B cell (primary cell): ENCODE results near the gene SUGP1. TPM values are rescaled to one million over a fixed set of nuclear protein-coding genes. Genes with fewer than 3 reads are reported as not detected.
A peak's percentile ranks its signal among the peaks of the same experiment; 100 is the strongest.

Experiments
- ATAC-seq: fragments of 200-7000 bp; cut with Tn5 transposase; one replicate; pipeline ENCODE4 v1.10.0; 2021; ENCODE audit warnings: low read depth, mild to moderate bottlenecking, moderate number of reproducible peaks, moderate library complexity
- CTCF ChIA-PET: fragments of 350-600 bp; sonication (Branson Sonifier 250); formaldehyde crosslinking; loops from one replicate; lab custom pipeline; 2021; ENCODE audit warnings: antibody characterized with exemption, inconsistent platforms; lab: Charles Lee
- POLR2A ChIA-PET: fragments of 350-600 bp; sonication (Branson Sonifier 250); formaldehyde crosslinking; loops from one replicate; lab custom pipeline; 2021; ENCODE audit warnings: antibody characterized with exemption; lab: Charles Lee
- DNase-seq: peaks from one replicate; pipeline ENCODE4 v3.0.0; 2013
- H2AFZ ChIP-seq: 2 replicates; pipeline ENCODE4 v1.6.1; 2012; ENCODE audit warnings: mild to moderate bottlenecking, low read depth, low read length; ENCODE audit not compliant: insufficient read depth, poor library complexity, severe bottlenecking
- H3K27ac ChIP-seq, 2 donors: 1 replicate in 1 of 2; 2 replicates in 1 of 2; pipeline ENCODE4 v1.5.1; 2012 to 2013; ENCODE audit warnings: low read length in 2 of 2, mild to moderate bottlenecking in 2 of 2, moderate library complexity in 1 of 2
- H3K27me3 ChIP-seq, 4 experiments: fragments of 200-600 bp in 1 of 4; sonication (generic) in 1 of 4; replicated peaks in 1 of 4; 1 replicate in 2 of 4; 2 replicates in 2 of 4; pipeline versions ENCODE4 v1.6.1 to v1.7.0; 2013 to 2016; ENCODE audit warnings: low read length in 3 of 4, mild to moderate bottlenecking in 2 of 4, mixed read lengths in 1 of 4, moderate library complexity in 1 of 4; ENCODE audit not compliant: insufficient read depth in 4 of 4, control insufficient read depth in 3 of 4; ENCODE audit errors: control extremely low read depth in 1 of 4
- H3K36me3 ChIP-seq, 2 experiments: replicated peaks in 1 of 2; 1 replicate in 1 of 2; 2 replicates in 1 of 2; pipeline versions ENCODE4 v1.6.1 to v1.7.1; 2013; ENCODE audit warnings: low read length in 1 of 2; ENCODE audit not compliant: insufficient read depth in 2 of 2, control insufficient read depth in 1 of 2; ENCODE audit errors: control extremely low read depth in 1 of 2, extremely low read depth in 1 of 2
- H3K4me1 ChIP-seq, 2 donors: fragments of 200-600 bp in 1 of 2; sonication (generic) in 1 of 2; 1 replicate in 1 of 2; 2 replicates in 1 of 2; pipeline versions ENCODE4 v1.5.1 to v1.6.1; 2013 to 2017; ENCODE audit warnings: low read length in 2 of 2; ENCODE audit not compliant: control insufficient read depth in 2 of 2, insufficient read depth in 2 of 2
- H3K4me2 ChIP-seq: replicated peaks from 2 replicates; pipeline ENCODE3; 2012; ENCODE audit warnings: mild to moderate bottlenecking, low read depth, low read length; ENCODE audit not compliant: poor library complexity, severe bottlenecking
- H3K4me3 ChIP-seq, 5 experiments: fragments of 200-600 bp in 1 of 5; sonication (generic) in 1 of 5; 1 replicate in 3 of 5; 2 replicates in 2 of 5; pipeline versions ENCODE4 v1.5.1 to v1.7.0; 2011 to 2016; ENCODE audit warnings: low read length in 4 of 5, mild to moderate bottlenecking in 4 of 5, low read depth in 2 of 5, control low read depth in 1 of 5, moderate library complexity in 1 of 5; ENCODE audit not compliant: insufficient read depth in 1 of 5; ENCODE audit errors: control extremely low read depth in 1 of 5, extremely low read depth in 1 of 5
- H3K79me2 ChIP-seq: fragments of 200-600 bp; sonication (generic); one replicate; pipeline ENCODE4 v1.6.0; 2016; ENCODE audit warnings: low read length; ENCODE audit not compliant: control insufficient read depth, insufficient read depth
- H3K9ac ChIP-seq: fragments of 200-600 bp; sonication (generic); 2 replicates; pipeline ENCODE4 v1.6.1; 2017; ENCODE audit warnings: mild to moderate bottlenecking, low read length, moderate library complexity
- H3K9me3 ChIP-seq, 3 donors: one replicate each; pipeline versions ENCODE4 v1.6.1 to v1.7.1; 2013; ENCODE audit warnings: low read length in 2 of 3; ENCODE audit not compliant: control insufficient read depth in 2 of 3, insufficient read depth in 1 of 3; ENCODE audit errors: control extremely low read depth in 1 of 3
- H4K20me1 ChIP-seq: 2 replicates; pipeline ENCODE4 v1.6.0; 2012; ENCODE audit warnings: mild to moderate bottlenecking, low read length; ENCODE audit not compliant: insufficient read depth, control insufficient read depth, poor library complexity, severe bottlenecking
- H3K27ac Mint-ChIP-seq: one replicate; pipeline ENCODE4 v1.8.0; 2021; ENCODE audit warnings: mixed read lengths
- H3K27me3 Mint-ChIP-seq: one replicate; pipeline ENCODE4 v1.8.0; 2021; ENCODE audit warnings: mixed read lengths
- H3K4me1 Mint-ChIP-seq: one replicate; pipeline ENCODE4 v1.8.0; 2021; ENCODE audit warnings: mixed read lengths
- H3K4me3 Mint-ChIP-seq: one replicate; pipeline ENCODE4 v1.8.0; 2021; ENCODE audit warnings: mixed read lengths
- H3K9me3 Mint-ChIP-seq: one replicate; pipeline ENCODE4 v1.8.0; 2022; ENCODE audit warnings: mixed read lengths; ENCODE audit not compliant: insufficient read depth
- EZH2 ChIP-seq: IDR thresholded peaks from 2 replicates; pipeline ENCODE4 v1.6.1; 2012; ENCODE audit warnings: borderline replicate concordance, low read depth, mild to moderate bottlenecking, moderate library complexity, low read length; ENCODE audit not compliant: insufficient read depth, poor library complexity, severe bottlenecking
- WGBS: methylation state at CpG from one replicate; pipeline ENCODE4 v1.1.5; 2013; ENCODE audit warnings: missing lambda C conversion rate; ENCODE audit not compliant: insufficient coverage; 5-methylcytosine and 5-hydroxymethylcytosine counted together
- intact Hi-C: fragments of 100-400 bp; cut with micrococcal nuclease; formaldehyde crosslinking; loops from one replicate; pipeline ENCODE4 v1.10.0; 2022
- polyA plus RNA-seq: library from polyadenylated mRNA; depleted of rRNA; stranded (reverse); fragments of >200 nt; gene quantifications from 2 replicates; pipeline ENCODE4 v1.2.3, GENCODE V29; 2012
- total RNA-seq, 2 donors: library from RNA; stranded (reverse); fragments of 120-200 nt in 1 of 2; gene quantifications; 1 replicate in 1 of 2; 2 replicates in 1 of 2; pipeline versions ENCODE4 v1.2.3 to v1.2.4, GENCODE V29; 2013 to 2022
- TF ChIP-seq, protein P1 (sequence below): fragments of 200-600 bp; IDR thresholded peaks from one replicate; pipeline ENCODE4 v1.8.0; 2022; ENCODE audit warnings: antibody characterized with exemption, mild to moderate bottlenecking

The SUGP1 gene
- total and polyA plus RNA-seq, 2 donors (not counting 1 experiment from before 2014, with no cell fraction given) = 61.3 to 86.9 TPM

DNA sequence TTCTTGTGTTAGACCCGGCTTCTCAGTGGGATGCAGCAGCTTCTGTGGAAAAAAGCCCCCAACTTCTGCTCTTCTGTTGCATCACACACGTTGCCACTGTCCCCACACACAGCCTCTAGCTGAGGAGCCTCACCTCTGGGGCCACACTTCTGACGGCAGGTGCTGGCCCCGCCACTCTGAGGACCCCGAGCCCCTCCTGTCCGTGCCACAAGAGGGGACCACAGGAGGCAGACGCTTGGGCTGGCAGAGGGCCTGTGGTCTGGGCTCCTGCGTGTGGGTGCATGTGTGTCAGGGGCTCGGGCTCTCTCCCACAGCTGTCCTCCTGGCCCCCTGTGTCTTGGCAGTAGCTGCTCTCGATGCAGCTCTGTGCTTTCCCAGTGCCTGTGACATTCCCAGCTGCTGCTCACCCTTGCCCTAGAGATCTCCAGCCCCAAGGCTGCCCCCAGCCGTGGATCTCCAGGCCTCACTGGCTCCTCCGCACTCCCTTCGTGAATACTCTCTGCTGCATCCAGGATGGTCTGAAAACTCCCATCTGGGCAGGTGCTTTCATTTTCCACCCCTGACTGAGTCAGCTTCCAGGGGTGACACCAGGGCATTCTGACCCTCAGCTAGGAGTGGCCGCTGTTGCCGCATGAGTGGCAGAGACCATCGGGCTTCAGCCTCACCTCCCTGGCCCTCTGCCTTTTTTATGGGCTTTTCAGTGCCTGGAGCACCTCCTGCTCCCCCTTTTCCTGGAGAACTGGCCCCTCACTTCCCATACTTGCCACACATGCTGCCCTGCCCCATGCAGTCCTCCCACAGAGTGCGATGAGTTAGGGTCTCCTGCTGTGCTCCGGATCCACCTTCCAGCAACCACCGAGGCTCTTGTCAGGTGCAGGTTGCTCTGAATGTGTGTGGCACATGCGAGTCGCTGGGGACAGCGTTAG lies 14.0 kb upstream of the SUGP1 start:
- TF ChIP-seq EZH2 = no peak
- TF ChIP-seq, protein P1, sequence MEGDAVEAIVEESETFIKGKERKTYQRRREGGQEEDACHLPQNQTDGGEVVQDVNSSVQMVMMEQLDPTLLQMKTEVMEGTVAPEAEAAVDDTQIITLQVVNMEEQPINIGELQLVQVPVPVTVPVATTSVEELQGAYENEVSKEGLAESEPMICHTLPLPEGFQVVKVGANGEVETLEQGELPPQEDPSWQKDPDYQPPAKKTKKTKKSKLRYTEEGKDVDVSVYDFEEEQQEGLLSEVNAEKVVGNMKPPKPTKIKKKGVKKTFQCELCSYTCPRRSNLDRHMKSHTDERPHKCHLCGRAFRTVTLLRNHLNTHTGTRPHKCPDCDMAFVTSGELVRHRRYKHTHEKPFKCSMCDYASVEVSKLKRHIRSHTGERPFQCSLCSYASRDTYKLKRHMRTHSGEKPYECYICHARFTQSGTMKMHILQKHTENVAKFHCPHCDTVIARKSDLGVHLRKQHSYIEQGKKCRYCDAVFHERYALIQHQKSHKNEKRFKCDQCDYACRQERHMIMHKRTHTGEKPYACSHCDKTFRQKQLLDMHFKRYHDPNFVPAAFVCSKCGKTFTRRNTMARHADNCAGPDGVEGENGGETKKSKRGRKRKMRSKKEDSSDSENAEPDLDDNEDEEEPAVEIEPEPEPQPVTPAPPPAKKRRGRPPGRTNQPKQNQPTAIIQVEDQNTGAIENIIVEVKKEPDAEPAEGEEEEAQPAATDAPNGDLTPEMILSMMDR = no peak
- Histone ChIP-seq H3K4me3 (no peak overlapping the region), H3K9ac (no peak overlapping the region), H3K27me3 (no peaks in the 10 kb centered on the region), H3K79me2 (peaks cover 92% of the 10 kb centered on the region), H3K4me2 (no peak overlapping the region), H3K27ac (no peak overlapping the region), H3K4me1 (peaks cover 2 to 4% of the 10 kb centered on the region in 2 donors), H4K20me1 (peaks cover 66% of the 10 kb centered on the region), H2AFZ (no peak overlapping the region), H3K9me3 (no peaks in the 10 kb centered on the region), H3K36me3 (peaks cover 0 to 54% of the 10 kb centered on the region in 2 experiments)
- ChIA-PET CTCF (interaction anchor here (1.6 kb wide), 1 partner anchor 156 kb away, joined by 5 read pairs; no protein-coding TSS in a partner anchor), POLR2A (interaction anchor here (0.5 kb wide), 1 partner anchor 110 kb away, joined by 8 read pairs; no protein-coding TSS in a partner anchor)
- no peak for DNase-seq
- H3K9me3 Mint-ChIP-seq = no peaks in the 10 kb centered on the region
- H3K27ac Mint-ChIP-seq = no peak overlapping the region
- no peak for ATAC-seq
- no peaks in the 10 kb centered on the region for H3K27me3 Mint-ChIP-seq
- WGBS = 95% methylated on average over 22 of the region's 22 CpGs
- H3K4me1 Mint-ChIP-seq = peaks cover 5% of the 10 kb centered on the region
- intact Hi-C loops = no loop called here
- H3K4me3 Mint-ChIP-seq = no peak overlapping the region

DNA sequence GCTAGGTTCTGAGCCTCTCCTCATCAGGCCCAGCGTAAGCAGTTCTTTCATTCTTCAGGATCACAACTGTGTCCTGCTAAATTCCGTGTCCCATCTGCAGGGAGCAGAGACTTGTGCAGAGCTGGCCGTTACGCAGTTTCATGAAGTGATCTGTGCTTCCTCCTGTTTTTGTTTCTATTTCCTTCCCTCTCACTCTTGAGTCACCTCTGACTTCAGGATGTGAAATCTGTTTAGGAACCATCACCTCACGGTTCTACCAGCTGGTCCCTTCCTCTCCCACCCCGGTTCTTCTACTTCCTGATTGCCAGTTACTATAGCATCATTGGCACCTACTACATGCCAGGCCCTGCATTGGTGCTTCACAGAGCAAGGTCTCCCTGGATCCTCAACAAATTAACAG lies 8.8 kb upstream of the SUGP1 start:
- peak overlapping the region; percentile 1 to 62 for H3K27ac ChIP-seq

More for the DNA sequence above, 8.8 kb upstream of the SUGP1 start:
- H3K36me3 ChIP-seq = peaks cover 2 to 44% of the 10 kb centered on the region in 2 experiments
- peaks cover 75% of the 10 kb centered on the region for H4K20me1 ChIP-seq
- peak; percentile 56 for ATAC-seq
- H3K27ac Mint-ChIP-seq = peak overlapping the region; percentile 78
- H2AFZ ChIP-seq = no peak overlapping the region
- H3K4me1 ChIP-seq = peaks cover 10 to 13% of the 10 kb centered on the region in 2 donors
- TF ChIP-seq, protein P1 = no peak
- no peak for TF ChIP-seq EZH2
- WGBS = 29% methylated on average over 6 of the region's 6 CpGs
- POLR2A ChIA-PET = interaction anchor here (1.5 kb wide), 1 partner anchor 9 kb away, joined by 4 read pairs; no protein-coding TSS in a partner anchor
- peaks cover 25% of the 10 kb centered on the region for H3K4me1 Mint-ChIP-seq
- peak overlapping the region; percentile 47 for H3K4me3 Mint-ChIP-seq
- peak overlapping the region; percentile 50 for H3K4me2 ChIP-seq
- H3K79me2 ChIP-seq = peaks cover 91% of the 10 kb centered on the region
- H3K9ac ChIP-seq = peak overlapping the region; percentile 33
- no peaks in the 10 kb centered on the region for H3K27me3 Mint-ChIP-seq
- H3K4me3 ChIP-seq = peak overlapping the region in 4 of 5 experiments; percentile 5 to 26 (median 14)
- H3K27me3 ChIP-seq = no peaks in the 10 kb centered on the region
- no peaks in the 10 kb centered on the region for H3K9me3 Mint-ChIP-seq
- intact Hi-C loops = no loop called here
- CTCF ChIA-PET = no interaction called here
- peak; percentile 51 for DNase-seq
- no peaks in the 10 kb centered on the region for H3K9me3 ChIP-seq
